NCI-H2196 (cell line): ENCODE measurements around the gene PTOV1.
"Not testable (repeated sequence)": the region's sequence is repeated elsewhere in the genome, so short reads cannot be mapped to it uniquely, and the experiment has no call there.

Experiments used
- DNase-seq: peaks from one replicate; lab custom pipeline; 2025; ENCODE audit not compliant: unreplicated experiment; lab: John Stamatoyannopoulos, UW

Gene PTOV1

DNA sequence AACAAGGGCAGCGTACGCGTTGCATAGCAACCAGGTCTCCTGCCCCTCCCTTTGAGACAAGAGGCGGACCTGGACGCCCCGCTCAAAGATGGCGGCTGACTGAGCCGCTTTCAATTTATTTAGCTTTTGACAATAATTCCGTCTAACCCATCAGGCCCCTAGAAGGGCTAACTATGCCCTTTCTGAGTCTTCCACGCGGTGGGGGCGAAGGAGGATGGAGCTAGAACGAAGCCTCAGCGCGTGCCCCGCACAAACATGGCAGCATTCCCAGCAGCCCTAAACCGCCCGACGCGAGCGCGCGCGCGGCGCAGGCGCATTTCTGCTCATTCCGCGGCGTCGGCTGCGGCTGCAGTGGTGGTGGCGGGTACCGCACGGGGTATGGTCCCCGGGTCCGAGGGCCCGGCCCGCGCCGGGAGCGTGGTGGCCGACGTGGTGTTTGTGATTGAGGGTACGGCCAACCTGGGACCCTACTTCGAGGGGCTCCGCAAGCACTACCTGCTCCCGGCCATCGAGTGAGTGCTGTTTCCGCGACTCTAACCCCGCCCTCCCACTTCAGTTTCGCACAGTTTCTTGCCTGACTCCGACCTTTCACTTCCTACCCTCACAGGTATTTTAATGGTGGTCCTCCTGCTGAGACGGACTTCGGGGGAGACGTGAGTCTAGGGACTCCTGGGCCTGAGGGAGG lies 32.9 kb upstream of the PTOV1 start, which contains the start of gene MED25:
Gene MED25 (plus strand): TSS at position 326 of the 685 bp plus-strand sequence. CDS start 53 bp downstream, at position 379.
- peak; percentile 89 for DNase-seq

GRCh38 chr19:49818649-49819370 lies 32.1 kb upstream of the PTOV1 start:
- DNase-seq = no peak

- not testable (repeated sequence) for DNase-seq
Observed at GRCh38 chr19:49819452-49820115, 31.4 kb upstream of the PTOV1 start.

GRCh38 chr19:49820125-49820524 lies 30.8 kb upstream of the PTOV1 start:
- DNase-seq = no peak

DNA sequence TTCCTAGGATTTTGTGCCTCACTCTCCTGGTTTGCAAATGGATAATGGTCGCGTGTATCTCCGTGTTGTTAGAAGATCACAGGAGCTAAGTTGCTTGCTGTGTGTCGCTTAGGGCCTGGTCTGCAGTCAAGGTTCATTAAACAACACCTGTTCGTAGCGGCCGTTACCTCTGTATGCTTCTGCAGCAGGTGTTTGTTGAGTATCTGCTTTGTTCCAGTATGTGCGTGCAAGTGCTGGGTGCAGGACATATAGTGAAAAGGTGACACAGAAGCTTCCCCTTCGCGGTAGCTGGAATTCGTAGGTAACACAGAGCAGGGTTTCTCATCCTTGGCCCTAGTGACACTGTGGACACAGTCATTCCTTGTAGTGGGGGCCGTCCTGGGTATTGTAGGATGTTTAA lies 27.5 kb upstream of the PTOV1 start:
- peak; percentile 61 for DNase-seq

GRCh38 chr19:49824662-49825061 lies 26.3 kb upstream of the PTOV1 start:
- no peak for DNase-seq

DNA sequence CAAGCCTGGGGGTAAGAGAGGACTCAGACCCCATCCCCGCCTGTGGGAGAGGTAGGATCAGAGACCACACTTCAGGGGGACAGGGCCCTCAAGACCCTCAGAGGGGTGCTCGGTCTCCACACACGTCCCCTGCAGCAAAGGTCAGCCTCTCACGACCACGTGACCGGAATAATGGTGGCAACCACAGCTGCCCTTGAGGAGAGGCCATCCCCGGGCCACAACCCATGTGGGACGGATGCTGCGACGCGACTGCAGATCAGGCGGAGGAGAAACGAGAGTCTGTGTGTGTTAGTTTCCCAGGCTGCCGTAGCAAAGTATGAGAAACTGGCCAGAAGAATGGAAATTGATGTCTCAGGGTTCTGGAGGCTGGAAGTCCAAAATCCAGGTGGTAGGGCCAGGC lies 23.9 kb upstream of the PTOV1 start:
- no peak for DNase-seq

DNA sequence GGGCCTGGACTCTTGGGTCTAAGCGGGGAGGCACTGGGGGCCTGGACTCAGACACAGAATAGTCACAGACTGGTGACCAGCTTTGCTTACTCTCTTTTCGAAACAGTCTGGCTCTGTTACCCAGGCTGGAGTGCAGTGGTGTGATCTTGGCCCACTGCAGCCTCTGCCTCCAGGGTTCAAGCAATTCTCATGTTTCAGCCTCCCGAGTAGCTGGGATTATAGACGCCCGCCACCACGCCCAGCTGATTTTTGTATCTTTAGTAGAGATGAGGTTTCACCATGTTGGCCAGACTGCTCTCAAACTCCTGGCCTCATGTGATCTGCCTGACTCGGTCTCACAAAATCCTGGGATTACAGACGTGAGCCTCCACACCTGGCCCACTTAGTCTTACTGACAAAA lies 21.8 kb upstream of the PTOV1 start:
- DNase-seq = no peak

- no peak for DNase-seq
Observed at GRCh38 chr19:49829721-49830120, 21.2 kb upstream of the PTOV1 start.

DNA sequence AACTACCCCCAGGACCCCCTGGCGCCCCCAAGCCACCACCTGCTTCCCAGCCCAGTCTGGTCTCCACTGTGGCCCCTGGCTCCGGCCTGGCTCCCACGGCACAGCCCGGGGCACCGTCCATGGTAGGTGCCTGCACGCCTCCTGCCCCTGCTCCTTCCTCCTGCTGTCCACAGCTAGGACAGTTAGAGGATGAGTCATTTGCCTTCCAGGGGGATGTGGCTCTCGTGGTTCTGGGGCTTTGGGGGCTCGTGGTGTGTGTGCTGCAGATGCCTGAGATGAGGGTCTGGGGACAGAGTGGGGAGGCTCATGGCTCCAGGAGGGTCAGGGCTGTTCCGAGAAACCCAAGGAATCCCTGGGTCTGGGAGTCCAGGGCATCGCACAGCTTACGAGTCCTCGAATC lies 20.2 kb upstream of the PTOV1 start:
- no peak for DNase-seq

DNA sequence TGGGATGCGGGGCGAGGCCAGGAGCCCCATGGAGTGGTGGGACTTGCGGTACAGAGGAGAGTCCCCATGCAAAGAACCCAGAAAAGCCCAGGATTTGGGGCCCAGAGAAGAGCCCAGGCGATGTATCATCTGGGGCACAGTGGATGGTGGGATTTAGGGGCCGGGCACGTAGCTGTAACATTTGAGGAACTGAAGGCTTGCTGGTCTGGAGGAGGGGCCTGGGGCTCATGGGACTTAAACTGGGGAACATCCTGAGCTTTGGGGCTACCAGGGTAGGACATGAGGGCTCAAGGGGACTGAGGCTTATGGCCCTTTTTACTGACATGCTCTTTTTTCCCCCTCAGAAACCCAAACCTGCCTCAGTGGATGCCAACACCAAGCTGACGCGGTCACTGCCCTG lies 19.4 kb upstream of the PTOV1 start:
- DNase-seq = no peak

DNA sequence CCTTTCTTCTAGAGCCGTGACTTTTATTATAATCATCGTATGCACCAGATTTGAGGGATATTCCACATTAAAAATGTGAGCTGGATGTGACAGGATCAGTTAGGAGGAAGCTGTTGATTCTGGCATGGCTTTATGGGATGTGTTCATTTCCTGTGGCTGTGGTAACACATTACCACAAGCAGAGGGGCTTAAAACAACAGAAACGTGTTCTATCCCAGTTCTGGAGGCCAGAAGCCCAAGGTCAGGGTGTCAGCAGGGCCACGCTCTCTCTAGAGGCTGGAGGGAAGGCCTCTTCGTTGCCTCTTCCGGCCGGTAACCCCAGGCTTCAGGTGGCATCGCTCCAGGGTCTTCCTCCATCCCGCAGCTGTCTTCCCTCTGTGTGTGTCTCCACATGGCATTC lies 18.4 kb upstream of the PTOV1 start:
- no peak for DNase-seq

GRCh38 chr19:49833599-49833998 lies 17.4 kb upstream of the PTOV1 start:
- DNase-seq = no peak

- no peak for DNase-seq
Observed at GRCh38 chr19:49835562-49835961, 15.4 kb upstream of the PTOV1 start.

DNA sequence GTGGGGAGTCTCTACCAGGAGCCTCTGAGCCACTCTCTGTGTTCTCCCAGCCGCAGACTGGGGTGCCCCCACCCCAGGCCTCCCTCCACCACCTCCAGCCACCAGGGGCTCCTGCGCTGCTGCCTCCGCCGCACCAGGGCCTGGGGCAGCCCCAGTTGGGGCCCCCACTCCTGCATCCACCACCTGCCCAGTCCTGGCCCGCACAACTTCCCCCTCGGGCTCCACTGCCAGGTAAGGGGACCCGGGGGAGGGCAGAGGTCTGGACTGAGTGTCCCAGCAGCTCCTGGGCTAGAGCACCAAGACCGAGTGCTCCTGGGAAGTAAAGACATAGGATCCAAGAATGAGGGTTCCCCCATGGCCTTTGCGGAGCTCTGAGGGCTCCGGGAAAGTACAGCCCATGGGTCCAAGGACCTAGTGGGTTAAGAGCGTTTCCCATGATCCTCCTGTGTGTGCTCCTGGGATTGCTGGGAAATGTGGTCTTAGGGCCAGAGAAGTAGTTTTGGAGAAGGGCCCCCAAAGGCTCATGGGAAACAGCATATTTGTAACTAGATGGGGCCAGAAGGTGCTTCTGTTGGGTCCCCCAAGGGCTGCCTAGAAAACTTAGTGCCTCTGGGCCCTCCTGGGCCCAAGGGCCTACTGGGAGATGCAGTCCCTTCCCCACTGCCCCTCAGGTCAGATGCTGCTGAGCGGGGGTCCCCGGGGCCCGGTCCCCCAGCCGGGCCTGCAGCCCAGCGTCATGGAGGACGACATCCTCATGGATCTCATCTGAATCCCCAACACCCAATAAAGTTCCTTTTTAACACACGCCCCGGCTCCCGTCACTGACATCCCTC lies 14.6 kb upstream of the PTOV1 start:
- no peak for DNase-seq

DNA sequence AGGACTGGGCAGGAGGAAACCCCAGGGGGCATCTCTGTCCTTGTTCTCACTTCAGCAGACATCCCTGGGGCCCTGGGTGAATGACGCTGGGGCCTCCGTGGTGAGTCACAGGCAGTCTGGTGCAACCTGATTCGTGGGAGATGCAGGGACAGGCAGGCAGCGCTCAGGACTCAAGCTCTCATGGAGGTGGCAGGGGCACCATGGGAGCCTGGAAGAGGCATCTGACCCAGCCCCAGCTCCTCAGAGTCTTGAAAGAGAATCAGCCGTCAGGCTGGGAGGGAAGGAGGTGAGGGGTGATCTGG lies 14.0 kb upstream of the PTOV1 start:
- DNase-seq = no peak

- DNase-seq = no peak
Observed at GRCh38 chr19:49837425-49837824, 13.5 kb upstream of the PTOV1 start.

GRCh38 chr19:49838885-49839588 lies 11.9 kb upstream of the PTOV1 start:
- no peak for DNase-seq

- no peak for DNase-seq
Observed at GRCh38 chr19:49839713-49840112, 11.2 kb upstream of the PTOV1 start.

DNA sequence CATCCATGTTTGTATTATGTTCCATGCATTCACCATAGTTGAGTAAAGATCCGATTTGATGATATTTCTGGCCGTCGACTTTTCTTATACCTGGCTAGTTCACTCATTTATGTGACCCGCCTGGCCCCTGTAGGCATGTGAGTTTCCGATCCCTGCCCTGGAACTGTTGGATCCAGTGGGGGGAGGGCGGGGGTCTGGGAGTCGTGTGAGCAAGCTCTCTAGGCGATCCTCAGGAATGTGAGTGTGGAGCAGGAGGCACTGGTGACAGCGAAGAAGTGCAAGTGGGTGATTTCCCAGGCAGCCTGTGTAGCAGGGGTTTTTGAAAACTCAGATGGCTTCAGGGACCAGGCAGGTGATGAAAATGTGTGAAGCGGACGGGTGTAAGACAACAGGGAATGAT lies 10.6 kb upstream of the PTOV1 start:
- DNase-seq = no peak

GRCh38 chr19:49840736-49841249 lies 10.2 kb upstream of the PTOV1 start:
- no peak for DNase-seq
